BLaER1 (cell line): ENCODE results near the gene NPHP4.

ENCODE experiments used
- H3K27ac ChIP-seq: shearing (Covaris generic); formaldehyde crosslinking; 2 replicates; pipeline ENCODE4 v1.8.1; 2022
- H3K27me3 ChIP-seq: shearing (Covaris generic); formaldehyde crosslinking; 2 replicates; pipeline ENCODE4 v1.8.1; 2022
- H3K36me3 ChIP-seq: shearing (Covaris generic); formaldehyde crosslinking; 2 replicates; pipeline ENCODE4 v1.8.1; 2022
- H3K4me1 ChIP-seq: shearing (Covaris generic); formaldehyde crosslinking; 2 replicates; pipeline ENCODE4 v1.8.1; 2022
- H3K4me2 ChIP-seq: shearing (Covaris generic); formaldehyde crosslinking; 2 replicates; pipeline ENCODE4 v1.8.1; 2022
- H3K4me3 ChIP-seq: shearing (Covaris generic); formaldehyde crosslinking; 2 replicates; pipeline ENCODE4 v1.8.1; 2022
- H3K9ac ChIP-seq: shearing (Covaris generic); formaldehyde crosslinking; 2 replicates; pipeline ENCODE4 v1.8.1; 2022
- H3K9me3 ChIP-seq: shearing (Covaris generic); formaldehyde crosslinking; 2 replicates; pipeline ENCODE4 v1.8.1; 2022
- H4K20me1 ChIP-seq: shearing (Covaris generic); formaldehyde crosslinking; 2 replicates; pipeline ENCODE4 v1.8.1; 2022
- Cebpa-rat ChIP-seq: shearing (Covaris generic); IDR thresholded peaks from 2 replicates; pipeline ENCODE4 v1.8.1; 2022

NPHP4 gene

DNA sequence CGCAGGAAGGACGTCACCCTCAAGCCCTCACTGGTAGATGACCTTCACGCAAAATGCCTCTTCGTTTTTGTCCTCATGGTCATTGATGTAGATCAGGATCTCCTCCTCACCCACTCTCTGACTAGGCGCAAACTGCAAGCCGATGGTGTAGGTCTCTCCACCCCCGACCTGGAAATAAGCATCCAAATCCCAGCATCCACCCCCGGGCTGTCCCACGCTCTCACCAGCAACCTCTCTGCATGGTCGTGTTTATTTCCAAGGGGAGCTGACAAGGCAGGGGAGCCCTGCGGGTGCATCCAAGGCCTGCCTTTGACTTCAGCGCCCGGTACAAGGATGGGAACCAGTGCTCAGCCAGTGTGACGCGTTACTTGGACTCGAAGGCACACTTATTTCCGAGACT is 129.0 kb downstream of the NPHP4 start:
- Histone ChIP-seq H3K9me3 (no peaks in the 10 kb centered on the region), H4K20me1 (no peaks in the 10 kb centered on the region), H3K9ac (no peak overlapping the region), H3K4me1 (peaks cover 26% of the 10 kb centered on the region), H3K36me3 (peaks cover 54% of the 10 kb centered on the region), H3K4me2 (no peak overlapping the region), H3K27ac (no peak overlapping the region), H3K27me3 (no peaks in the 10 kb centered on the region), H3K4me3 (no peak overlapping the region)
- TF ChIP-seq Cebpa-rat = no peak

DNA sequence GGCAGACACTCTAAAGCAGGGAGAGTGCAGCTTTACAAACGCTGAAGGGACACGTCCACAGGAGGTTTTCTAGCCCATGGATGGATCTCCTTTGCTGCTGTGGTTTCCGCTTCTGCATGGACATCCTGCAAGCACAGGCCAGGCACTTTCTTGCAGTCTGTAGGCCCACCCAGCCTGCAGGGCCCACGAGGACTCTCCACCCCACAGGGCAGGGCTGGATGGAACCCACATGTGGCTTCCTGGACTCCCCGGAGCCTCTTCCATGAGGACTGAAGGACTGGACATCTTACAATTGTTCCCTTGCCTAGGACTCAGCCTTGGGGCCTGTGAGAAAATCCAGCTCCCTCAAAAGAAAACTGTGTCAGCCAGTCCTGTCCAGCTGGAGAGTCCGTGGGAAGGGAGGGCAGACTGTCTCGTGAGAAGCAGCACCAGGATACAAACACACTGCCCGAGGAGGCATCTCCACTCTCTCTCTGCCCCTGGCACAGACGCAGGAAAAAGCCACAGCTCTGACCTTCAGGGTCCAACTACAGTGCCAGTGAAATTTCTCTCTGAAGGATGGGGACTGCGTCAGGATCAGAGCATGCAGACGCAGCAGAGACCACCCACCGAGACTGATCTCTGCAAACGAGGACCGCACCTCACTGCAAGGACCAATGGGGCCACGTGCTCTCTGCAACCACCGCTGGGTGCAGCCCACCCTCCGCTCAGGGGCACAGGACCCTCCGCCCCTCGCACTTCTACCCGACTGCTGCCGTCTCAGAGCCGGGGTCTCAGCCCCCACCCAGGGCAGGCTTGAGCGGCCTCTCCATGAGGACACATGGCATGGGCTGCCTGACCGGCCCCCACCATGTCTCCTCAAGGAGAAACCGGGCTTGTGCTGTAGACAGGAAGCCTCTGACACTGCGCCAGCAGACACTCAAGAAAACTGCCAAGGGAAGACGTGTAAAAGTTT is 130.1 kb downstream of the NPHP4 start:
- H3K27ac ChIP-seq = peak overlapping the region; percentile 26; the same call in 1 of the 2 replicates
- H3K4me2 ChIP-seq = no peak overlapping the region
- H3K9me3 ChIP-seq = no peaks in the 10 kb centered on the region
- H3K36me3 ChIP-seq = peaks cover 44% of the 10 kb centered on the region
- no peak for TF ChIP-seq Cebpa-rat
- no peak overlapping the region for H3K9ac ChIP-seq
- no peaks in the 10 kb centered on the region for H4K20me1 ChIP-seq
- H3K27me3 ChIP-seq = no peaks in the 10 kb centered on the region
- H3K4me3 ChIP-seq = no peak overlapping the region
- H3K4me1 ChIP-seq = peaks cover 37% of the 10 kb centered on the region

DNA sequence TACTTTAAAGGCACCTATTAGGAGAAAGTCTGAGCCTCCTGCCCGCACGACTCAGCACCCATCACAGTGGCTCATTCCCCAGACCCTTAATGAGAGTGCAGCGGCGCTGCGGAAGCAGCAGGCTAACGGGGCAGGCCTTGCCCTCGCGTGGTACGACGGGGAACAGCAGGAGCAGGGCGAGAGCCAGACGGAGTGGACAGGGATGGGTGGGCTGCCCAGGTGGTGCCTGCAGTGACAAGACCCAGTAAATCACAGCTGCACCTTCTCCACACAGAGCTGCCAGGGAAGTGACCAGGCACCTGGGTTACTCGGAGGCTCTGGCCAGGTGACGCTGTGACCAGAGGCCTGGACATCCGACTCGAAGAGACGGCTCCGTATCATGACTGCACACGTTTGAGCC is 131.9 kb downstream of the NPHP4 start:
- Histone ChIP-seq H3K4me3 (no peak overlapping the region), H3K27ac (no peak overlapping the region), H3K9me3 (no peaks in the 10 kb centered on the region), H3K9ac (no peak overlapping the region), H3K4me1 (peaks cover 46% of the 10 kb centered on the region), H3K36me3 (peaks cover 38% of the 10 kb centered on the region), H4K20me1 (no peaks in the 10 kb centered on the region), H3K4me2 (no peak overlapping the region), H3K27me3 (no peaks in the 10 kb centered on the region)
- TF ChIP-seq Cebpa-rat = no peak

DNA sequence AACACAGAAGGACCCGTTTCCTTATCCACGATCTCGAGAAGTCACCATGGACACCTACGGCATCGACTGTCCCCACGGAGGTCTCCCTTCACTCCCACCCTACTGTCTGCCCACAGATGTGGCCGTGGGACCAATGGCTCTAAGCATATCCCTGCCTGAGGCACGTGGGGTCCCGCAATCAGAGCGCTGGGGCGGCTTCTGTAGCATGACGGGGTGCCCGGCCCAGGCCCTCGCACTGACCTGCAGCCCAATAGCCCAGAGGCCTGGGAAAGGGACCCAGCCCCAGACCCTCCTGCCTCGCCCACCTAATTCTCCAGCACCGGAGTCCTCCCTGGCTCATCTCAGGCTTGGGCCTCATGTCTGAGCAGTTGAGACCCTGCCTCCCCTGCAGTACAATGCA is 132.5 kb downstream of the NPHP4 start:
- Histone ChIP-seq H3K4me1 (peaks cover 46% of the 10 kb centered on the region), H3K36me3 (peaks cover 34% of the 10 kb centered on the region), H3K27ac (no peak overlapping the region), H3K4me2 (no peak overlapping the region), H3K27me3 (no peaks in the 10 kb centered on the region), H3K9ac (no peak overlapping the region), H3K4me3 (no peak overlapping the region), H3K9me3 (no peaks in the 10 kb centered on the region), H4K20me1 (no peaks in the 10 kb centered on the region)
- no peak for TF ChIP-seq Cebpa-rat

DNA sequence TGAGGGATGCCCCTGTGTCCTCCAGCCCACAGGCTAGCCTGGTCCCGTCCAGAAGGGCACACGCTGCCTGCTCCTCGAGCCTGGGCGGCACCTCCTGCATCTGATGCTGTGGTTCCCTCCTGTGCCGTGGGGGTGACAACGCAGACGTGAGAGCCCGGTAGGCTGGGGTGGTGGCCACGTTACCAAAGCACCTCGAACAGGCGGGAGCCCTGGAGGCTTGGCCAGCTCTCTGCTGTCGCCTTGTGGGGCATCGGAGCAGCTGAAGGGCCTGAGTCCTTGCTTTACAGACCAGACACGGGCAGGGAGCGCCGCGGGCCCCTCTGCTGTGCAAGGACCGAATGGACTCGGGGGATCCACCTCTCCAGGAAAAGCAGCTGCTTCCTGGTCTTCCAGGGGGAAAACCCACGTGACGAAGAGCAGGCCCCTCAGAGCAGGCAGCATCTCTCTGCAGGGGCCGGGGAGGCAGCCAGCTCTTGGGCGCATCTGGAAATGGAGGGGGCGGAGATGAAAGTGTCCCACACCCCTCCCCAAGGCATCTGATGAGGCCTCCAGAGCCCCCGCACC is 133.3 kb downstream of the NPHP4 start:
- H3K9me3 ChIP-seq = peaks cover 5% of the 10 kb centered on the region
- H3K27me3 ChIP-seq = no peaks in the 10 kb centered on the region
- no peak overlapping the region for H3K4me3 ChIP-seq
- H3K4me2 ChIP-seq = no peak overlapping the region
- H3K27ac ChIP-seq = no peak overlapping the region
- TF ChIP-seq Cebpa-rat = no peak
- H3K36me3 ChIP-seq = peaks cover 30% of the 10 kb centered on the region
- no peak overlapping the region for H3K9ac ChIP-seq
- H3K4me1 ChIP-seq = peaks cover 51% of the 10 kb centered on the region
- H4K20me1 ChIP-seq = no peaks in the 10 kb centered on the region

DNA sequence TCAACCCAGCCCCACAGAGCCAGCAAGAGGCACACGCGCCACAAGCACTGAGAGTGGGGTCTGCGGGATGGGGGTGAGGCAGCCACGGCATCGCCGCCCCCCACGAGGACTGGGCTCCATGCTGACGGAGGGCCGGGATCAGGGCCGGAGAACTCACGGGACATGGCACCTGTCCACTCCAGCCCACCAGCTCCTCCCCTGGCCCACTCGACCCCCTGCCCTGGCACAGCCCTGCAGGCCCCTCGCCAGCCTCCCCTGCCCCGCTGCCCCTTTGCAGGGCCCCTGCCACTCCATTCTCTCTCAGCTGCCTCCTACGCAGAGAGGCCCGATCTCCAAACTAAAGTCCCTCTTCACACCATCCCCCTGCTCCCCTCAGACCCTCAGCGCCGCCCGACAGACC is 134.0 kb downstream of the NPHP4 start:
- Histone ChIP-seq H4K20me1 (no peaks in the 10 kb centered on the region), H3K9me3 (peaks cover 12% of the 10 kb centered on the region), H3K4me1 (peaks cover 51% of the 10 kb centered on the region), H3K36me3 (peaks cover 24% of the 10 kb centered on the region), H3K4me3 (no peak overlapping the region), H3K4me2 (0 out of 2 replicates have a peak overlapping the region, but pooled peaks have one; percentile 71), H3K27ac (no peak overlapping the region), H3K27me3 (no peaks in the 10 kb centered on the region), H3K9ac (no peak overlapping the region)
- no peak for TF ChIP-seq Cebpa-rat

DNA sequence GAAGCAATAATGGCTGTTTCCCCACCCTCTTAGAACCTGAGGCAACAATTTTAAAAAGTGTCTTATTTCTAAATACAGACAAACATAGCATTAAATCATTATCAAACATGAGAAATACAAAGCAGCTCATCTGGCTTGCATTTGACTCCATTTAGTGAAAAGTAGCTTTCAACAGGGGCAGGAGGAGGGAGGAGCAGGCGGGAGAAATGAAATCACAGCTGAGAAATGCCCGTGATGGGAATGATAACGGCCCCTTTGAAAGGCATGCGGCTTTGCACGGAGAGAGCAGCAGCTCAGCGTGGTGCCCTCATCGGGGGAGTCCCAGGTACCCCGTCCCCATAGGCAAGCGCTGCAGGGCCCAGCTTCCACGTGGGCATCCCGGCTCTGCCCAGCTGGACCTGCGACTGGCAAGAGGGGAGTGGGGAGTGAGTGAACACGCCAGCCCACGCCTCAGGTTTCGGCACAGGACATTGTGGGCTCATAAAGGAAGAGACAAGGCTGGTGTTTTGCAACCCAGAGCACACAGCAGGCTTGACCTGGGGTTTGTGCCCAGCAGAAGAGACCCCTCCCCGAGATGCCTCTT is 134.6 kb downstream of the NPHP4 start:
- Histone ChIP-seq H3K9me3 (peaks cover 17% of the 10 kb centered on the region), H3K9ac (no peak overlapping the region), H3K36me3 (peaks cover 17% of the 10 kb centered on the region), H4K20me1 (no peaks in the 10 kb centered on the region), H3K4me3 (no peak overlapping the region), H3K4me1 (peaks cover 51% of the 10 kb centered on the region), H3K4me2 (peak overlapping the region; percentile 71), H3K27me3 (no peaks in the 10 kb centered on the region), H3K27ac (no peak overlapping the region; the same call in 1 of the 2 replicates)
- no peak for TF ChIP-seq Cebpa-rat

DNA sequence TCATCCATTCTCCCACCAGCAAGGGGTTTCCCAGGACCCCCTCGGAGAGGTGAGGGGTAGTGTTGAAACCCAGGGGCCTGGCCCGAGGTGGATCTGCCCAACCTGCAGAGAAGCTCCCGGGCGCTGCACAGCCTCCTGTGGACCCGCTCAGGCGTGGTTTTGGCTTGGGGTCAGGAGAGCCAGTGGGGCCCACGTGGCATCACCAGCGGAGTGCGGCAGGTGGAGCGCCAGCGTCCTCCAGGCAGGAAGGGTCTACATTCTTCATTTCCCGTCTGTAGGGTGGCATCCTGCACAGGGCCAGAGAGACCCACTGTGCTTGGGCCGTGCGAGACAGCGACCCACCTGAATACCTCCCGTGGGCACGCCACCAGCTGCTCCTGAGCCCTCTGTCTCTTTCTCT is 135.2 kb downstream of the NPHP4 start:
- Histone ChIP-seq H3K9ac (0 out of 2 replicates have a peak overlapping the region, but pooled peaks have one; percentile 45), H4K20me1 (no peaks in the 10 kb centered on the region), H3K27ac (peak overlapping the region; percentile 68), H3K9me3 (peaks cover 17% of the 10 kb centered on the region), H3K4me3 (no peak overlapping the region), H3K4me1 (peaks cover 51% of the 10 kb centered on the region), H3K4me2 (peak overlapping the region; percentile 71), H3K36me3 (peaks cover 11% of the 10 kb centered on the region), H3K27me3 (no peaks in the 10 kb centered on the region)
- no peak for TF ChIP-seq Cebpa-rat

DNA sequence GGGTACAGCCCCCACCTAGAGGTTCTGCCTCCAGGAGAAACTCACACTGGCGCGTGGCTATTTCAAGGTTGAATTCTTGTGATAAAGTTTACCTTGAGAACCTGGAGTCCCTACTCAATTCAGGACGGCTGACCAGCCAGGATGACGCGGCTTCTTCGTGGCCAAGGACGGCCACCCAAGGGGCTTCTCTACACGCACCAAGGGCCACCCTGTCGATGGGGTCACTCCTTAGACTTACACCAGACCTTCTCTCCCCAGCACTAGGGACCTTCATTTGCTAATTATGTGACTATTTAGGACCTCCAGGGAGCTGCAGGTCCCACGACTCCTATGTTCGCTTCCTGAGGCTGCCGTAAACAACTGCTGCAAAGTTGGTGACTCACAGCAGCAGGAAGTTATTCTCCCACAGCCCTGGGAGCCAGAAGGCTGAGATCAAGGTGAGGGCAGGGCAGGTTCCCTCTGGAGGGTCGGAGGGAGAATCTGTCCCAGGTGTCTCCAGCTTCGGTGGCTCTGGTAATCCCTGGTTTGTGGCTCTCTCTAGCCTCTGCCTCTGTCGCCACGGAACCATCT is 135.9 kb downstream of the NPHP4 start:
- Histone ChIP-seq H3K9me3 (peaks cover 23% of the 10 kb centered on the region), H3K4me1 (peaks cover 51% of the 10 kb centered on the region), H4K20me1 (no peaks in the 10 kb centered on the region), H3K27me3 (no peaks in the 10 kb centered on the region), H3K4me2 (peak overlapping the region; percentile 71), H3K4me3 (peak overlapping the region; percentile 16; the same call in 1 of the 2 replicates), H3K27ac (peak overlapping the region; percentile 68), H3K36me3 (peaks cover 4% of the 10 kb centered on the region; the same call in 1 of the 2 replicates), H3K9ac (0 out of 2 replicates have a peak overlapping the region, but pooled peaks have one; percentile 45)
- TF ChIP-seq Cebpa-rat = no peak
